ENCODE measurements around the gene ARHGEF3. TPM values are rescaled to one million over a fixed set of nuclear protein-coding genes. Genes with fewer than 3 reads are reported as not detected.

ARHGEF3 gene
- total RNA-seq, 4 donors from 2014 or later = 9.0 to 14.7 (median 11.7) TPM

- Histone ChIP-seq H3K27ac (replicated peaks in 1 of 4) (no peak overlapping the region), H3K4me3 (no peak overlapping the region), H3K27me3 (no peaks in the 10 kb centered on the region), H3K4me1 (no peaks in the 10 kb centered on the region), H3K9me3 (no peaks in the 10 kb centered on the region), H3K36me3 (no peaks in the 10 kb centered on the region)
- 95% methylated on average over 14 of the region's 19 CpGs for WGBS
- DNase-seq (ENCODE audit: extremely low spot score) = no peak
- intact Hi-C loops (cut with DNase I) = no loop called here
- TF ChIP-seq POLR2AphosphoS5 (IDR thresholded peaks at IDR 0.05) (no peak), CTCF (IDR thresholded peaks at IDR 0.05) (no peak), POLR2A (IDR thresholded peaks at IDR 0.05; ENCODE audit: low read depth) (no peak), EP300 (IDR thresholded peaks at IDR 0.05) (no peak)
Observed at GRCh38 chr3:56691165-56692000, 110.4 kb downstream of the ARHGEF3 start.

GRCh38 chr3:56689303-56689702 is 112.4 kb downstream of the ARHGEF3 start:
- intact Hi-C loops (cut with DNase I) = no loop called here

GRCh38 chr3:56688191-56688590 is 113.6 kb downstream of the ARHGEF3 start:
- DNase-seq (ENCODE audit: extremely low spot score) = no peak
- WGBS = 69% methylated on average over 1 of the region's 1 CpG
- peaks cover 0 to 3% (median 0%) of the 10 kb centered on the region in 4 donors for H3K9me3 ChIP-seq
- intact Hi-C loops (cut with DNase I) = no loop called here
- no peak overlapping the region for H3K4me3 ChIP-seq
- no peak overlapping the region for H3K27ac ChIP-seq (replicated peaks in 1 of 4)
- TF ChIP-seq CTCF (IDR thresholded peaks at IDR 0.05) (no peak), EP300 (IDR thresholded peaks at IDR 0.05) (no peak), POLR2A (IDR thresholded peaks at IDR 0.05; ENCODE audit: low read depth) (no peak), POLR2AphosphoS5 (IDR thresholded peaks at IDR 0.05) (no peak)
- H3K36me3 ChIP-seq = no peaks in the 10 kb centered on the region
- H3K4me1 ChIP-seq = peaks cover 3 to 5% (median 5%) of the 10 kb centered on the region in 4 donors
- H3K27me3 ChIP-seq = no peaks in the 10 kb centered on the region

More at GRCh38 chr3:56689303-56689702, 112.4 kb downstream of the ARHGEF3 start:
- Histone ChIP-seq H3K27me3 (no peaks in the 10 kb centered on the region), H3K4me1 (no peaks in the 10 kb centered on the region), H3K9me3 (no peaks in the 10 kb centered on the region), H3K36me3 (no peaks in the 10 kb centered on the region), H3K4me3 (no peak overlapping the region), H3K27ac (replicated peaks in 1 of 4) (no peak overlapping the region)
- no peak for TF ChIP-seq POLR2AphosphoS5 (IDR thresholded peaks at IDR 0.05)
- no peak for TF ChIP-seq EP300 (IDR thresholded peaks at IDR 0.05)
- no peak for TF ChIP-seq POLR2A (IDR thresholded peaks at IDR 0.05; ENCODE audit: low read depth)
- no peak for TF ChIP-seq CTCF (IDR thresholded peaks at IDR 0.05)
- WGBS = 100% methylated on average over 1 of the region's 1 CpG
- no peak for DNase-seq (ENCODE audit: extremely low spot score)

- H3K9me3 ChIP-seq = peaks cover 0 to 4% (median 0%) of the 10 kb centered on the region in 4 donors
- WGBS = 96% methylated on average over 13 of the region's 13 CpGs
- H3K36me3 ChIP-seq = no peaks in the 10 kb centered on the region
- no peak overlapping the region for H3K4me3 ChIP-seq
- no peak overlapping the region for H3K27ac ChIP-seq (replicated peaks in 1 of 4)
- peaks cover 4 to 35% (median 23%) of the 10 kb centered on the region in 4 donors for H3K4me1 ChIP-seq
- intact Hi-C loops (cut with DNase I) = no loop called here
- no peaks in the 10 kb centered on the region for H3K27me3 ChIP-seq
- TF ChIP-seq POLR2AphosphoS5 (IDR thresholded peaks at IDR 0.05) (no peak), POLR2A (IDR thresholded peaks at IDR 0.05; ENCODE audit: low read depth) (no peak), EP300 (IDR thresholded peaks at IDR 0.05) (no peak), CTCF (IDR thresholded peaks at IDR 0.05) (no peak)
- DNase-seq (ENCODE audit: extremely low spot score) = no peak
Observed at GRCh38 chr3:56684029-56684428, 117.7 kb downstream of the ARHGEF3 start.
